Measurements from ENCODE around the gene TAS1R2.
A peak's percentile ranks its signal among the peaks of the same experiment; 100 is the strongest.
"Not testable (repeated sequence)": the region's sequence is repeated elsewhere in the genome, so short reads cannot be mapped to it uniquely, and the experiment has no call there.

The TAS1R2 gene

DNA sequence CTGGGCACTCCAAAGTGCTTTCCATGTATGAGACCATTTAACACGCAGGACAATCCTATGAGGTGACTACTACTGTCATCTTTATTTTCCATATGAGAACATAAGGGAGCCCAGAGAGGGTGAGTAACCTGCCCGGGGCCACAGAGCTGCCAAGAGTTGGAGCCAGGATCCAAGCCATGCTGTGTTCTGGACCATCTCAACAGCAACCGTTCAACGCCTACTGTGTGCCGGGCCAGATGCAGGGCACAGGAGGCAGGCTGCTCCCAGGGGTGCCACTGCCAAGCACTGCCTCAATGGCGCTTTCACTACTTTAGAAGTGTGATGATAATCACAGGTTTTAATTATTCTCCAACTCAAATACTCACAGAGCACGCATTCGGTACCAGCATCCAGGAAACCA lies 39.1 kb upstream of the TAS1R2 start:
- Histone ChIP-seq H3K36me3 (ENCODE audit: insufficient read depth, low read length) (no peaks in the 10 kb centered on the region), H3K27me3 (ENCODE audit: control insufficient read depth, insufficient read depth, low read length) (no peaks in the 10 kb centered on the region), H3K4me2 (ENCODE audit: low read length) (no peak overlapping the region), H3K4me3 (ENCODE audit: low read length) (no peak overlapping the region), H3K4me1 (ENCODE audit: control insufficient read depth, insufficient read depth, low read length) (peaks cover 16% of the 10 kb centered on the region), H3K9me3 (replicated peaks; ENCODE audit: low read length) (no peaks in the 10 kb centered on the region), H3K9ac (ENCODE audit: low read depth, low read length) (no peak overlapping the region)

DNA sequence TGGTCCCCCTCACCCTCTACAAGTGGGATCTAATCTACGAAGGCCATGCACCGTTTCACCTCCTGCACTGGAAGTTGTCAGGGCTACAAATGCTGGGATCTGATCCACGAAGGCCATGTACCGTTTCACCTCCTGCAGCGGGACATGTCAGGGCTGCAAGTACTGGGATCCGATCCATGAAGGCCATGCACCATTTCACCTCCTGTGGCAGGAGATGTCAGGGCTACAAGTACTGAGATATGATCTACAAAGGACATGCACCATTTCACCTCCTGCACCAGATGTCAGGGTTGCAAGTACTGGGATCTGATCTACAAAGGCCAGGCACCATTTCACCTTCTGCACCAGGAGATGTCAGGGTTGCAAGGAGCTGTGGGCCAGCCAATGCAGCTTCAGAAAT lies 35.9 kb upstream of the TAS1R2 start:
- Histone ChIP-seq H3K9me3 (replicated peaks; ENCODE audit: low read length) (no peaks in the 10 kb centered on the region), H3K4me1 (ENCODE audit: control insufficient read depth, insufficient read depth, low read length) (peaks cover 6% of the 10 kb centered on the region), H3K4me2 (ENCODE audit: low read length) (no peak overlapping the region), H3K36me3 (ENCODE audit: insufficient read depth, low read length) (no peaks in the 10 kb centered on the region), H3K9ac (ENCODE audit: low read depth, low read length) (no peak overlapping the region), H3K27me3 (ENCODE audit: control insufficient read depth, insufficient read depth, low read length) (no peaks in the 10 kb centered on the region), H3K4me3 (ENCODE audit: low read length) (no peak overlapping the region)

GRCh38 chr1:18893120-18893519 lies 33.7 kb upstream of the TAS1R2 start:
- Histone ChIP-seq H3K27me3 (ENCODE audit: control insufficient read depth, insufficient read depth, low read length) (no peaks in the 10 kb centered on the region), H3K36me3 (ENCODE audit: insufficient read depth, low read length) (no peaks in the 10 kb centered on the region), H3K4me1 (ENCODE audit: control insufficient read depth, insufficient read depth, low read length) (peaks cover 6% of the 10 kb centered on the region), H3K4me2 (ENCODE audit: low read length) (no peak overlapping the region), H3K4me3 (ENCODE audit: low read length) (no peak overlapping the region), H3K9ac (ENCODE audit: low read depth, low read length) (no peak overlapping the region), H3K9me3 (replicated peaks; ENCODE audit: low read length) (no peaks in the 10 kb centered on the region)

DNA sequence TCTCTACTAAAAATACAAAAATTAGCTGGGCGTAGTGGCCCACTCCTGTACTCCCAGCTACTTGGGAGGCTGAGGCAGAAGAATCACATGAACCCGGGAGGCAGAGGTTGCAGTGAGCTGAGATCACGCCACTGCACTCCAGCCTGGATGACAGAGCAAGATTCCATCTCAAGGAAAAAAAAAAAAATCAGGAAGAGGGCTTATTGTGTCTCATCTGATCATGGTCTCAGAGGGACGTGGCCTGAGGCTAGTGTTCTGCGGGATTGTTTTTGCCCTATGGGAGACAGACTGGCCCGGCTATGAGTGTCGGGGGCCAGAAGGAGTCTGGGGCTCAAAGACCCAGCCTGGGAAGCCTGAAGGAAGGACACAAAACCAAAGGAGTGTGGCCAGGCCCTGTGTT lies 32.4 kb upstream of the TAS1R2 start:
- not testable (repeated sequence) for H3K4me2 ChIP-seq (ENCODE audit: low read length); H3K9me3 ChIP-seq (replicated peaks; ENCODE audit: low read length); H3K36me3 ChIP-seq (ENCODE audit: insufficient read depth, low read length); H3K27me3 ChIP-seq (ENCODE audit: control insufficient read depth, insufficient read depth, low read length); H3K9ac ChIP-seq (ENCODE audit: low read depth, low read length); H3K4me1 ChIP-seq (ENCODE audit: control insufficient read depth, insufficient read depth, low read length); H3K4me3 ChIP-seq (ENCODE audit: low read length)

- Histone ChIP-seq H3K9me3 (replicated peaks; ENCODE audit: low read length) (no peaks in the 10 kb centered on the region), H3K4me1 (ENCODE audit: control insufficient read depth, insufficient read depth, low read length) (peaks cover 10% of the 10 kb centered on the region), H3K9ac (ENCODE audit: low read depth, low read length) (no peak overlapping the region), H3K27me3 (ENCODE audit: control insufficient read depth, insufficient read depth, low read length) (no peaks in the 10 kb centered on the region), H3K4me2 (ENCODE audit: low read length) (no peak overlapping the region), H3K36me3 (ENCODE audit: insufficient read depth, low read length) (no peaks in the 10 kb centered on the region), H3K4me3 (ENCODE audit: low read length) (no peak overlapping the region)
These were observed 31.9 kb upstream of the TAS1R2 start for GRCh38 chr1:18891426-18891780.

DNA sequence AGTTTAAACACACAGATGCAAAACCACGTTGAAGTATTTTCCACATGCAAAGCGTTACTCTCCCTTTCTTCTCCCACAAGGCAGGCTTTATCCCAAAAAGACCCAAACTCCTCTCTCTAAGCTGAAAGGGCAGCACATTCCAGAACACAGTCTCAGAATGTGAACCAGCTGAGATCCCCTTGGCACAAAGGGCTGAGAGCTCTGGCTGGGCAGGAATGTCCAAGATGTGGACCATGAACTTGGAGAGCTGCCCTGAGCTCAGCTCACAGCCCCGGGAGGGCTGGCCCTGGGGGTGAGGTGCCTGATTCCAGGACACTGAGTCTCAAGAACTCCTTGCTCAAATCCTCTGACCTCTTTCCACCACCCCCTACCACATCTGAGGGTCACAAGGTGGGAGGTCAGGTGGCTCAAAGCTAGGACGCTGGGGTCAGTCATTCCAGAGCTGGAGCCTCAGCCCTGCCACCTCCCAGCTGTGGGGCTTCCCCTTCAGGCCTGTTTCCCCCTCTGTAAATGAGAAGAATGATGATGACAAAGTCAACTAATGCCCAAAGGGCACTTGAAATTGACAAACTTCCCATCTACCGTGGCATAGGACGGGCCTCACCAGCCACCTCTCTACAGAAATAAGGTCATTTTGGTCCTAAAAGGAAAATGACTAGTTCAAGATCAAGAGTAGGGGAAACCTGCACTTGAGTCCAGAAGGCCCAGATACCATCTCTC lies 31.4 kb upstream of the TAS1R2 start:
- Histone ChIP-seq H3K4me2 (ENCODE audit: low read length) (peak overlapping the region; percentile 2), H3K9me3 (replicated peaks; ENCODE audit: low read length) (no peaks in the 10 kb centered on the region), H3K27me3 (ENCODE audit: control insufficient read depth, insufficient read depth, low read length) (no peaks in the 10 kb centered on the region), H3K4me3 (ENCODE audit: low read length) (no peak overlapping the region), H3K4me1 (ENCODE audit: control insufficient read depth, insufficient read depth, low read length) (peaks cover 15% of the 10 kb centered on the region), H3K36me3 (ENCODE audit: insufficient read depth, low read length) (no peaks in the 10 kb centered on the region), H3K9ac (ENCODE audit: low read depth, low read length) (no peak overlapping the region)

GRCh38 chr1:18886003-18886335 lies 26.5 kb upstream of the TAS1R2 start:
- H3K4me3 ChIP-seq (ENCODE audit: low read length), result no peak overlapping the region
- H3K27me3 ChIP-seq (ENCODE audit: control insufficient read depth, insufficient read depth, low read length), result no peaks in the 10 kb centered on the region
- H3K4me1 ChIP-seq (ENCODE audit: control insufficient read depth, insufficient read depth, low read length), result peaks cover 17% of the 10 kb centered on the region
- no peaks in the 10 kb centered on the region for H3K36me3 ChIP-seq (ENCODE audit: insufficient read depth, low read length)
- no peak overlapping the region for H3K9ac ChIP-seq (ENCODE audit: low read depth, low read length)
- no peak overlapping the region for H3K4me2 ChIP-seq (ENCODE audit: low read length)
- no peaks in the 10 kb centered on the region for H3K9me3 ChIP-seq (replicated peaks; ENCODE audit: low read length)

DNA sequence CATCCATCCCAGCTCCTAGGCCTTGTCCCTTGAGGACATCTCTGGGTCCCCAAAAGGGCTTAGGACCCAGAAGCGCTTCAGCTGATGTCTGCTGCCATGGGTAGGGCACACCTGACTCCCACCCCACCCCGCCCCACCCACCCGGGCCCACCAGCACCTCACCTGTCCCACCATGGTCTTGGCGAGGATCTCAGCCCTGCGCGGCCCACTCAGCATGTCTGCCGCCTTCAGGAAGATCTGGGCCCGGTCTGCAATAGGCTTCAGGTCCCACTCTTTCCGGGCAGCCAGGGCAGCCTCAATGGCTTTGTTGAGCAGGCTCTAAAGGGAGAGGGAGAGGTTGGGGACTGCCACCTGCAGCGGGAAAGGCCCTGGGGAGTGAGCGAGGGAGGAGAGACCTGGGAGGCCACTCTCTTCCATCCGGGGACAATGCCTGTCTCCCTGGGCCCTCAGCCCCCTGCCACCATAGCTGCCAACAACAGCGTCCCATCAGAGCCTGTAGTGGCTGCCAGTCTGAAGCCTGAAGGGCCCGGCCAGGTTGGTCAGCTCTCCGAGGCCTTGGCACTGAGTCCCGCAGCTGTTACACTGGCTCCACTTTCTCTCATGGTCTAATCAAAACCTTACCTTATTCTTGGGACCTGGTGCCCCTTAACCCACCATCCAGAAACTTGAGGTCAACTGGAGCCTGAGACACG lies 26.0 kb upstream of the TAS1R2 start:
- Histone ChIP-seq H3K27me3 (ENCODE audit: control insufficient read depth, insufficient read depth, low read length) (no peaks in the 10 kb centered on the region), H3K4me2 (ENCODE audit: low read length) (no peak overlapping the region), H3K9me3 (replicated peaks; ENCODE audit: low read length) (no peaks in the 10 kb centered on the region), H3K4me3 (ENCODE audit: low read length) (no peak overlapping the region), H3K9ac (ENCODE audit: low read depth, low read length) (no peak overlapping the region), H3K36me3 (ENCODE audit: insufficient read depth, low read length) (no peaks in the 10 kb centered on the region), H3K4me1 (ENCODE audit: control insufficient read depth, insufficient read depth, low read length) (peaks cover 11% of the 10 kb centered on the region)

DNA sequence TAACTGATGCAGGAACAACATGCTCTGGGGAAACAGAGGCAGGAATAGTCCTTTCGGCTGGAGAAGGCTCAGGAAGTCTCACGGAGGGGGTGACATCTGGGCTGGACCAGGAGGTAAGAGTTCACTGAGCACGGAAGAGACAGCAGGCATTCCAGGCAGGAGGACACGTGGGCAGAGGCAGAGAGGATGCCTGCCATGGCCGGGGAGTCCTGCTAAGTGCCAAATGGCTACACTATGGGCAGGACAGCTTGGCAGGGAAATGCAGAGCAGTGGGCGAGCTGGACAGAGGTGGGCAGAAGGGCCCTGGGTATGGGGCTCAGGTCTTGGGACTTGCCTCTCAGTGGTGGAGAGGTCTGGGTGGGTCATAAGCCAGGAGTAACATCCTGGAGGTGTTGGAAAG lies 25.3 kb upstream of the TAS1R2 start:
- Histone ChIP-seq H3K9me3 (replicated peaks; ENCODE audit: low read length) (no peaks in the 10 kb centered on the region), H3K36me3 (ENCODE audit: insufficient read depth, low read length) (no peaks in the 10 kb centered on the region), H3K27me3 (ENCODE audit: control insufficient read depth, insufficient read depth, low read length) (no peaks in the 10 kb centered on the region), H3K4me2 (ENCODE audit: low read length) (no peak overlapping the region), H3K4me3 (ENCODE audit: low read length) (no peak overlapping the region), H3K4me1 (ENCODE audit: control insufficient read depth, insufficient read depth, low read length) (peaks cover 11% of the 10 kb centered on the region), H3K9ac (ENCODE audit: low read depth, low read length) (no peak overlapping the region)

- Histone ChIP-seq H3K4me1 (ENCODE audit: control insufficient read depth, insufficient read depth, low read length) (peaks cover 11% of the 10 kb centered on the region), H3K4me2 (ENCODE audit: low read length) (no peak overlapping the region), H3K4me3 (ENCODE audit: low read length) (no peak overlapping the region), H3K36me3 (ENCODE audit: insufficient read depth, low read length) (no peaks in the 10 kb centered on the region), H3K27me3 (ENCODE audit: control insufficient read depth, insufficient read depth, low read length) (no peaks in the 10 kb centered on the region), H3K9ac (ENCODE audit: low read depth, low read length) (no peak overlapping the region), H3K9me3 (replicated peaks; ENCODE audit: low read length) (no peaks in the 10 kb centered on the region)
These were observed 24.9 kb upstream of the TAS1R2 start for GRCh38 chr1:18884419-18884717.

DNA sequence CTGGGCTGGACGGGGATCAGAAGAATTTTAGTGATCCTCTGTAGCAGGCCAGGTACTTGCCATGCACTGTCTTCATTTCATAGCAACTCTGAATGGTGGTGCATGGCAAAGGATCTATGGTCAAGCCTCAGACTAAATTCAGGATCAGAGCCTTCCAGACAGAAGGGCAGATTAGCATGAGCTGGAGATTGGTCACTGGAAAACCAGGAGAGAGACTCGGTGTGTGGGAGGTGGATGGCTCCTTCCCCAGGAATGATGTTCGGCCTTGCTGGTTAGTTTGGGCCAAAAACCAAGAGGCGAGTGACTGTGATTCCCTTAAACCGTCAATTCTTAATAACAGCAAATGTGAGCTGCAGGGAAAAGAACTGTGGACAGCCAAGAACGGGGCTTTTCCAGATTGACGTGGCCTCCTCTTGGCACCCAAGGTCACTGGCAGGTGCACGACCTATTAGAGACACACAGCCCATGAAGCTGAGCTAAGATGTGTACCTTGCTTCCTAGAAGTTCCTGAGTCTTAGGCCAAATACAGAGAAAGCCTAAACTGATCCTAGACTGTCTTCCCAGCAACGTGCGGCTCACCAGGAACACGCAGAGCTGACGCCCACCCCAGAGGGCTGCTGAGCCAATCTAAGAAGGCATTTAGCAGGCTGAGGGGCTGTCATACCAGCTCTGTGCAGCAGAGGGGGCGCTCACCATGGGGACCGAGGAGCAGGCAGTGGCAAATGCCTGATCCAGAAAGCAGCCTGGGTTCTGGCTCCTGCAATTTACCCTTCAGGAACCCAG lies 24.4 kb upstream of the TAS1R2 start:
- Histone ChIP-seq H3K9ac (ENCODE audit: low read depth, low read length) (no peak overlapping the region), H3K9me3 (replicated peaks; ENCODE audit: low read length) (no peaks in the 10 kb centered on the region), H3K27me3 (ENCODE audit: control insufficient read depth, insufficient read depth, low read length) (no peaks in the 10 kb centered on the region), H3K4me1 (ENCODE audit: control insufficient read depth, insufficient read depth, low read length) (peaks cover 11% of the 10 kb centered on the region), H3K4me2 (ENCODE audit: low read length) (no peak overlapping the region), H3K36me3 (ENCODE audit: insufficient read depth, low read length) (no peaks in the 10 kb centered on the region), H3K4me3 (ENCODE audit: low read length) (no peak overlapping the region)

GRCh38 chr1:18883079-18883478 lies 23.6 kb upstream of the TAS1R2 start:
- H3K9ac ChIP-seq (ENCODE audit: low read depth, low read length), result no peak overlapping the region

More at GRCh38 chr1:18883079-18883478, 23.6 kb upstream of the TAS1R2 start:
- Histone ChIP-seq H3K4me3 (ENCODE audit: low read length) (no peak overlapping the region), H3K4me1 (ENCODE audit: control insufficient read depth, insufficient read depth, low read length) (peaks cover 11% of the 10 kb centered on the region), H3K36me3 (ENCODE audit: insufficient read depth, low read length) (no peaks in the 10 kb centered on the region), H3K4me2 (ENCODE audit: low read length) (no peak overlapping the region), H3K27me3 (ENCODE audit: control insufficient read depth, insufficient read depth, low read length) (no peaks in the 10 kb centered on the region), H3K9me3 (replicated peaks; ENCODE audit: low read length) (no peaks in the 10 kb centered on the region)
